Subcutaneous abdominal adipose tissue (tissue), 5 donors: ENCODE results near the gene MOK.

Experiments used
- H3K27ac ChIP-seq: one replicate; pipeline ENCODE4 v1.7.0; 2013; ENCODE audit warnings: low read depth, mild to moderate bottlenecking, inconsistent platforms, low read length, moderate library complexity
- H3K27me3 ChIP-seq, 5 donors: one replicate each; pipeline ENCODE4 v1.7.0; 2013; ENCODE audit warnings: low read length in 5 of 5, inconsistent platforms in 1 of 5; ENCODE audit not compliant: control insufficient read depth in 5 of 5, insufficient read depth in 4 of 5
- H3K36me3 ChIP-seq, 5 donors: one replicate each; pipeline ENCODE4 v1.7.0; 2013; ENCODE audit warnings: low read length in 5 of 5; ENCODE audit not compliant: control insufficient read depth in 5 of 5, insufficient read depth in 5 of 5
- H3K4me1 ChIP-seq, 5 donors: one replicate each; pipeline ENCODE4 v1.7.0; 2013; ENCODE audit warnings: low read length in 5 of 5, mild to moderate bottlenecking in 3 of 5, moderate library complexity in 1 of 5; ENCODE audit not compliant: control insufficient read depth in 5 of 5, insufficient read depth in 5 of 5
- H3K4me3 ChIP-seq, 5 donors: one replicate each; pipeline ENCODE4 v1.7.0; 2013; ENCODE audit warnings: low read length in 5 of 5, low read depth in 1 of 5
- H3K9ac ChIP-seq, 5 donors: one replicate each; pipeline ENCODE4 v1.7.0; 2013; ENCODE audit warnings: low read length in 5 of 5, mild to moderate bottlenecking in 4 of 5, moderate library complexity in 3 of 5
- H3K9me3 ChIP-seq, 5 donors: one replicate each; pipeline ENCODE4 v1.7.0; 2013; ENCODE audit warnings: low read length in 5 of 5; ENCODE audit not compliant: control insufficient read depth in 5 of 5
- donor health status: healthy.
- donor health status: healthy.
- donor health status: healthy.
- donor health status: healthy.
- donor health status: healthy.

The MOK gene

DNA sequence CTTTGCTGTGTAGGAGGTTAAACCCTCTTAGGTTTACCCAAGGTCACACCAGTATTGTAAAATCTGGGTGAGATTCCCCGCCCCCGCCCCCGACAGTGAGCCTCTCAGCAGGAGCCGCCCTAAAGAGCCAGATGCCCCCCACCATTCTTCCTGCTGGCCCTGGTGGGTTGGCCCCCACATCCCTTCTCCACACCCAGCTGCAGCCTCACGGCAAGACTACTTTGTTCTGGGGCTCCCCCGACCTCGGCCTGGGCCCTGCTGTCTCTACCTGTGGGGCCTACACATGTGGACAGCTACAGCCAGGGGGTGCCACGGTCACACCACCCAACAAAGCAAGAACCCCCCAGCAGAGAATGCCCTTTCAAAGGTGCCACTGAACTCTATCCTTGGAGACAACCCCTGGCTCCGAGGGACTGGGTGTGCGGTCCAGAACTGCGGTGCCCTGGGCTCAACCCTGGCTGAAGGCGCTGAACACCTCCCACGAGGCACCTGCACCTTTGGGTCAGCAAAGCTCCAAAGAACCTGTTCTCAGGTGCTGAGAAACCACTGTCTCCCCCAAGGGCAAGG is 82.9 kb downstream of the MOK start:
- Histone ChIP-seq H3K27ac (no peak overlapping the region), H3K4me3 (no peak overlapping the region), H3K27me3 (no peaks in the 10 kb centered on the region), H3K4me1 (peaks cover 0 to 12% (median 6%) of the 10 kb centered on the region in 5 donors), H3K9me3 (no peaks in the 10 kb centered on the region), H3K9ac (no peak overlapping the region), H3K36me3 (peaks cover 0 to 48% (median 18%) of the 10 kb centered on the region in 5 donors)

DNA sequence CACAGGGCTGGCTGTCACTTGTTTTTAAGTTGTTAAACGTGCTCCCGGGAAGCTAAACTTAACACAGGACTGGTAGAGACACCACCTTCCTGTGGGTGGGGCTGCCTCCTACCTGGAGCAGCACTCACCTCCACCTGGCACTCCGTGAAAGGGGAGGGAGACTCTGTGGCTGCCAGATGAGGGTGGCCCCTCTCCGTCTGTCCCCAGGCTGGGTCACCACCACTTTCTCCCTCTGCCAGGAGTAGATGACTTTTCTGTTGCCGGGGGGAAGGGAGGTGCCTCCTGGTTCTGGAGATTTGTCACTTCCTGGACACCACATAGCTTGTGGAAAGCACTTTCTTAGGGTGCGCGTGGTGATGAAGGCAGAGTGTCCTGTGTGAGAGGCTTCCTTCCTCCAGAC is 83.9 kb downstream of the MOK start:
- Histone ChIP-seq H3K4me1 (peaks cover under 1 to 11% (median 4%) of the 10 kb centered on the region in 5 donors), H3K36me3 (peaks cover 0 to 48% (median 18%) of the 10 kb centered on the region in 5 donors), H3K27ac (no peak overlapping the region), H3K4me3 (no peak overlapping the region), H3K9ac (peak overlapping the region in 1 of 5 donors; percentile 44), H3K27me3 (no peaks in the 10 kb centered on the region), H3K9me3 (no peaks in the 10 kb centered on the region)

DNA sequence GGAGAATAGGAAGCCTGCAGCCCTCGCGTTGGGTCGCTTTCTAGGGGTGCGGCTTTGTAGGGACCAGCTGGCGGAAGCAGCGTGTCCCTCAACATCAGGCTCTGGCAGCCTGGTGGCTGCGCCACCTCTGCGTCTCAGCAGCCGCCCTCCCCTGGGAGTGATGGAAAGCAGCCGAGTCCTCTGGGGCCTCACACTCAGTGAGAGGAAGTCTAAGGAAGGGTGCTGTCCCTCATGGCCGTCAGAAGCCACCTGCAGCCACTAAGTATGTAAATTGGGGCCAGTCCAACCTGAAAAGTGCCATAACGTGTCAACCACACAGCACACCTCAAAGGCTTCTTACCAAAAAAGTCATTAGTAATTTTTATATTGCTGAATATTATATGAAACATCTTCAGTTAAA is 84.9 kb downstream of the MOK start:
- Histone ChIP-seq H3K27ac (no peak overlapping the region), H3K4me1 (peaks cover 7 to 21% (median 14%) of the 10 kb centered on the region in 5 donors), H3K27me3 (no peaks in the 10 kb centered on the region), H3K9ac (no peak overlapping the region), H3K9me3 (no peaks in the 10 kb centered on the region), H3K36me3 (peaks cover 0 to 48% (median 22%) of the 10 kb centered on the region in 5 donors), H3K4me3 (no peak overlapping the region)

DNA sequence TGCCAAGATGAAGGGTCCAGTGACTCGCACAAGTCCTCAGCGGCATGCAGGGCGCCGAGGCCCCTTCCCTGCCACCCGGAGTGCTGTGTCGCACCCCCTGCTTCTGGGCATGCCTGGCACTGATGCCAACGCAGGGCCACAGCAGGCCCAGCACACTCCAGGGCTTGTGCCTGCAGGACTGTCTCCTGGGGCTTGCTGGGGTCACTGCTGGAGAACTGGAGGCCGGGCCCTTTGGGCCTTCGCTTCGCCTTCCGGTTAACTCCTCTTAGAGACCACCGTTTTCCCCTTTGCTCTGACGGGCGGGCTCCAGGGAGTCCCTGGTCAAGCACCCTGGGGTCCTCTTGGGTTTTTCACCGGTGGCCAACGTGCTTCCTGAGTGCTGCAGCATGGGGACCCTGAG is 85.6 kb downstream of the MOK start:
- Histone ChIP-seq H3K4me1 (peaks cover 7 to 23% (median 21%) of the 10 kb centered on the region in 5 donors), H3K9me3 (no peaks in the 10 kb centered on the region), H3K36me3 (peaks cover 0 to 48% (median 17%) of the 10 kb centered on the region in 5 donors), H3K27me3 (no peaks in the 10 kb centered on the region), H3K4me3 (no peak overlapping the region), H3K9ac (no peak overlapping the region), H3K27ac (no peak overlapping the region)

DNA sequence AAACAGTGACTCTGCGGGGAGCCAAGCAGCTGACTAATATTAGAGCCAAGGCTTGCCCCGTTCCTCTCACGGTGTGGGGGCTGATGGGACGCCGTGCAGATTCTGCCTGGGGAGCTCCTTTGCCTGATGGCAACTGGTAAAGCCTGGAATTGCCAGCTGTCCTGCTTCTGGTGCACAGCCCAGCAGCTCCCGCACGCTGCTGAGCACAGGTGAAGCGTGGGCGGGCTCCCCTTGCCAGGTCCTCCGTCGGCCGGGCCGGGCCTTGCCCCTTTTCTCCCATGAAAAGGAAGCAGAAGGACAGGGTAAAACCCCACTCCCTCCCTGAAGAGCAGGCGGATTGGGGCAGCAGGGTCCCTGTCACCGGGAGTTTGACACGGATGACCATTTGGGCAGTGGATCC is 86.3 kb downstream of the MOK start:
- Histone ChIP-seq H3K4me1 (peaks cover 7 to 28% (median 26%) of the 10 kb centered on the region in 5 donors), H3K36me3 (peaks cover 0 to 46% (median 16%) of the 10 kb centered on the region in 5 donors), H3K27me3 (no peaks in the 10 kb centered on the region), H3K27ac (no peak overlapping the region), H3K4me3 (no peak overlapping the region), H3K9me3 (no peaks in the 10 kb centered on the region), H3K9ac (no peak overlapping the region)

DNA sequence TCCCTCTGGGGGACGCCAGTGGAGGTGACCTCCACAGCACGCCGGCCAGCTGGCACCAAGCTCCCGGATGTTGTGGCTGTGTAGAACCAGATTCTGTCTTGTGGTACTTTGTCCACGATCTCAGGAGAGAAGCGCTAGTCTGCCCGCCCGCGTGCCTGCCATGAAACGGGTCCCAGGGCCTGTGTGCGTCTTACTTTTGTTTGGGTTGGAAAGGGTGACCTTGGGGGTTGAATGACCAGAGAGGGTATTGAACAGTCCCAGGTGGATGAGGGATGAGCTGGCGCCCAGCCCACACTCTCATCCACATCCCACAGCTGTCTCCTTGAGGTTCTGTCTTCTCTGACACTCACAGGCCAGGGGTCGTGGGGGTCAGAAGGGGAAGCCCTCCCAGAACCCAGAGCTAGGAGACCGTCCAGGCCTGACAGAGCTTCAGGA is 87.0 kb downstream of the MOK start:
- Histone ChIP-seq H3K36me3 (peaks cover 0 to 44% (median 16%) of the 10 kb centered on the region in 5 donors), H3K9ac (no peak overlapping the region), H3K4me1 (peaks cover 7 to 31% (median 26%) of the 10 kb centered on the region in 5 donors), H3K27ac (no peak overlapping the region), H3K4me3 (no peak overlapping the region), H3K27me3 (no peaks in the 10 kb centered on the region), H3K9me3 (no peaks in the 10 kb centered on the region)

DNA sequence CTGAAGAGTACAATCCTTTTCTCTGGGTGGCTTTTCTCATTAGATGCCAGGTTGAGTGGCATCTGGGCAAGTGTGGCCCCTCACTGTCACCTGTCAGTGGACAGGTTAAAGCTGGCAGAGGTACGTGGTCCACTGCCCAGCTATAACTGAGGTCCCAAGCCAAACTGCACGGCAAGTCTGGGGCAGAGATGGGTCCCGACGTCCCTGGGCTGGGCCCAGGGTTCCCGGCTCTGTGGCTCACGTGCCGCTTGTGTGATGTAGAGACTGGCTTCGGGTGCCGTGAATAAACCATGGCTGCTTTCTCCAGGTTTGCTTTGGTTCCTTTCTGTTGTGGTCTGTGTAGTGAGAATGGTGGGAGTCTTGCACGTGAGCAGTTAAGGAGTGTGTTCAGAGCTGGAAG is 87.6 kb downstream of the MOK start:
- H3K27ac ChIP-seq: no peak overlapping the region
- peaks cover 0 to 43% (median 15%) of the 10 kb centered on the region in 5 donors for H3K36me3 ChIP-seq
- no peak overlapping the region for H3K4me3 ChIP-seq
- no peak overlapping the region for H3K9ac ChIP-seq
- H3K9me3 ChIP-seq: no peaks in the 10 kb centered on the region
- H3K27me3 ChIP-seq: no peaks in the 10 kb centered on the region
- H3K4me1 ChIP-seq: peaks cover 7 to 31% (median 26%) of the 10 kb centered on the region in 5 donors

DNA sequence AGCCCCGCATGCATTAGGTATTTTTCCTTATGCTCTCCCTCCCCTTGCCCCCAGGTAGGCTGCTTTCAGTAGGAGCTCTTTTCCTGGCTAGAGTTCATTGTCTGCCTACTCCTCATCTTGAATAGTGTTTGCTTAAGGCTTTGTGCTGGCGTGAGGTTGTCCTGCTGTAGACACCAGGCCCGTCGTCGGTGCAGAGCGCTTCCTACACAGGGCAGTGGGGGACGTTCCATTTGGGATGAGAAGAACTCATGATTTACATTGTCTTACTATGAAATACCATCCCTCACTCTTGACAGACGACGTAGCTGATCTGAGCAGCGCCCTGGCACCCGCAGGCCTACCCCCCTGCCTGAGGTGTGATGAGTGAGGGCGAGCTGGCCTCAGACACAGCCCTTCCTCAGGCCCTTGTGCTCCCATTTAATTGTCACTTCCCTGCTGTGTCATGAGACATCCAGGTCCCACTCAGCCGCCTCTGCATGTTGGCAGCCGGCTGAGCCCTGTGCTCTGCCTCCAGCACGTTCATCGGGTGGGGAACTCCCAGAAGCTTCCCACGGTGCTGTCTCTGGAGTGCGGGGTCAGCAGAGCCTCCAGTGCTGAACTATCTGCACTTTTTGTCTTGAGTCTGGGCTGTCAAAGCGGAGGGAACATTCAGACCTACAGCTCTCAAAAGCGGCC is 89.3 kb downstream of the MOK start:
- peaks cover 0 to 48% (median 18%) of the 10 kb centered on the region in 5 donors for H3K36me3 ChIP-seq
- peak overlapping the region; percentile 49 for H3K27ac ChIP-seq
- H3K27me3 ChIP-seq: no peaks in the 10 kb centered on the region
- H3K9ac ChIP-seq: peak overlapping the region in 3 of 5 donors; percentile 14 to 38 (median 35)
- H3K4me3 ChIP-seq: no peak overlapping the region
- no peaks in the 10 kb centered on the region for H3K9me3 ChIP-seq
- peaks cover 7 to 34% (median 29%) of the 10 kb centered on the region in 5 donors for H3K4me1 ChIP-seq

DNA sequence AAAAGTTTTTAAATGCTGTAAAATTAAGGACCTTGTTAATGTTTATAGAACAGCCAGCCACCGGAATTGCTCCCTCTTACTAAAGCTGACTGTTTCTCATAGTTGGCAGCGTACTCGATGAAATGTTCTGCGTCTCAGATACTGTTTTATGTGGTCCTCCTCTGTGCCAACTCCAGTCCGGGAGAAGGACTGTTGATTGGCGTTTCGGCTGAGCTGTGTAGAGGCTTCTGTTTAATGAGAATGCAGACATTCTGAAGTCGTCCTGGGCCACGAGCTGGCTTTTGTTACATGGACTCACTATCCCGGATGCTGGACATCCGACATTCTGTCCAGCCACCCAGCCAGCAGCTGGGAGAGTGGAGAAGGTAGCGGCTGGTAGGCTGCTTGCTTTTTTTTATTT is 89.9 kb downstream of the MOK start:
- Histone ChIP-seq H3K9ac (no peak overlapping the region), H3K4me3 (no peak overlapping the region), H3K27me3 (no peaks in the 10 kb centered on the region), H3K36me3 (peaks cover 0 to 48% (median 20%) of the 10 kb centered on the region in 5 donors), H3K27ac (peak overlapping the region; percentile 49), H3K4me1 (peaks cover 8 to 37% (median 32%) of the 10 kb centered on the region in 5 donors), H3K9me3 (no peaks in the 10 kb centered on the region)

DNA sequence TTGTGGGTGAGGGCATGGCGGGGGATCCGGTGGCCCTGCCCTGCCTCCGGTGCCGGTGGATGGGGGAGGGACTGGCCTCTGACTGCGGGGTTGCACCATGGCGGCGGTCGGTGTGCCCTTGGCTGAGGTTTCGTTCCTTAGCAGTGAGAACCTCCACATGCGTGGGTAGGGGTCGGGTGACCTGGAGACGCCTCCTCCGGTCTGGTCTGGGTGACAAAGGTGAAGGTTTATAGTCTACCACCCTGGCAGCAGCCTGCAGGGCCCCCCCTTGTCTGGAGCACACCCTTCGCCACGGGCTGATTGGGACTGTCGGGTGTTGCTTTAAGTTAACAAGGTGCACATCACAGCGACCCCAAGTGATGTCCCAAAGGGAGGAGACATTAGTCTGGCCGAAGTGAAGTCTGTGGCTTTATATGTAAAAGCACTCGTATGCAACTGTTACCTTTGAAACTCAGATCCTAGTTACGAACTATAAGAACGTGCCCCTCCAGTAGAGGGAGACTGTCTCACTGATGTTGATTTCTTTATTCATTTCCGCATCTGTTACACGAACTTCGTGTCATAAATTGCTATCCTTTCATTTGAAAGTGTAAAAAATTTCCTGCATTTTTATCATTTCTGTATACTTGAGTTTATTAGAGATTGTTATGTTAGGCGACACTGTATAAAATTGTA is 90.8 kb downstream of the MOK start:
- Histone ChIP-seq H3K9me3 (no peaks in the 10 kb centered on the region), H3K27ac (peak overlapping the region; percentile 49), H3K9ac (no peak overlapping the region), H3K4me3 (no peak overlapping the region), H3K4me1 (peaks cover 8 to 45% (median 37%) of the 10 kb centered on the region in 5 donors), H3K27me3 (no peaks in the 10 kb centered on the region), H3K36me3 (peaks cover 0 to 43% (median 20%) of the 10 kb centered on the region in 5 donors)
